KG1 (cell line): ENCODE measurements around the gene PRPF8.

Experiments used
- DNase-seq: peaks from one replicate; lab custom pipeline; 2025; lab: John Stamatoyannopoulos, UW

PRPF8 gene

DNA sequence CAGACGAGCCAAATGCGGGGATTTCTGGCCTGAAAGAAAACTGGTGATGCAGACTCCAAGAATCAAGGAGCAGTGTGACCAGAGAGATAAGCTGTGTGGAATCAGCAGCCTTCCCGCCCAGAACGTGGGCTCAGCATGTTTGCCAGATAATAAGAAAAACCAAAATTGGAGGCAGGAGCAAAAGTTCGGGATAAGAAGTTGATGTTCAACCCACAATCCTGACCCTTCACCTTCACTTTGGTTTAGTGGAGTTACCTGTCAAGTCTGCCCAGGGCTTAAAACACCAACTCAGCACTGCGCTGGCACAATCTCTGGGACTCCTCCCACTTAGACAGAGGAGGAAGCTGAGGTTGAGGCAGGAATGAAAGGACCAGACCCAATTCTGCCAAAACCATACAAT lies 59.1 kb downstream of the PRPF8 start:
- DNase-seq, result no peak

DNA sequence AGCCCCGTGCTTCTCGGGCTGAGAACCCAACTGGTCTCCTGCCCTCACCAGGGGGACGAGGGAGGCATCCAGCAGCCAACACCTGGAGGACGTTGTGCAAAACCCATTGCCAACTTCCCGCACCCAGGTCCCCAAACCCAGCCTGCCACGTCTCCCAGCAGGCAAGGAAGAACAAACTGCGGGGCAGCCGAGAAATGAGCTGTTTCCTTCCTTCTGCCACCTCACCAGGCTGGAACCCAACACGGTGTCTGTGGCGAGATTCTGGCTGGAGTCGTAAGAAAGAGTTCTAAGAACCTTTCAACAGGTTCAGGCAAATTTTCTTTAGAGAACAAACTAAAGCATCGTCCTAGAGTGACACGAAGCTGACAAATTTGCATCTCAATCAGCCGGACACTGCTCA lies 59.6 kb downstream of the PRPF8 start:
- DNase-seq, result no peak

DNA sequence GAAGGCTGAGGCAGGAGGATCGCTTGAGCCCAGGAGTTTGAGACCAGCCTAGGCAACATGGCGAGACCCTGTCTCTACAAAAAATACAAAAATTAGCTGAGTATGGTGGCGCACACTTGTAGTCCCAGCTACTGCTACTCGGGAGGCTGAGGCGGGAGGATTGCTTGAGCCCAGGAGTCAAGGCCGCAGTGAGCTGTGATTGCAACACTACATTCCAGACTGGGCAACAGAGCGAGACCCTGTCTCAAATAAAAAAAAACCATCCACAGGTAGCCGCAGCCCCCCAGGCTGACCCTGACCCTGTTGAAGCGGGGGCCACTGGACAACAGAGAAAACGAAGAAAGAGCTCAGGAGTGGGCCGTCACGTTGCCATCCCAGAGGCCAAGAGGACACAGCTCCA lies 60.0 kb downstream of the PRPF8 start:
- DNase-seq, result no peak

DNA sequence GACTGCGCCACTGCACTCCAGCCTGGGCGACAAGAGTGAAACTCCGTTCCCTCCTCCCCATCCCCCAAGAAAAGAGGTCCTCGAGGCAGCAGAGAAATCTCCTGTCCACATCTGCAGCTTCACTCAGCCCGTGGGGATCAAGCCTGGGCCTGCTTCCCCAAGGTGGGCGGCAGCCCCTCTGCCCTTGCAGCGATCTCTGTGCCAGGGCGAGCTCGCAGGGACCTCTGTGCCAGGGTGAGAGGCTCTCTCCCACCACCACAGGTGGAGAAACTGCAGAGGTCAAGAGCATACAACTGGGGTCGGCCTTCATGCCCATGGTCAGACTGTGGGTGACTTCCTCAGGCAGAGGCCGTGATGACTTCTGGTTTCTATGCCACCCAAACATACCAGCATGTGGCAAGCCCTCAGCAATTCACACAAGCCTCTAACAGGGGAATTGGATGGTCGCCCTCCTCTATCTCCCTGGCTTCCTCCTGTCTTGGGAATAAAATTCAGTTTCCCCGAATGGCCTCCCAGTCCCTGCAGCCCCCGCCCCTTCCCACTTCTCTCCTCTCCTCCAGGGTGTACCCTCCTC lies 61.5 kb downstream of the PRPF8 start:
- no peak for DNase-seq

DNA sequence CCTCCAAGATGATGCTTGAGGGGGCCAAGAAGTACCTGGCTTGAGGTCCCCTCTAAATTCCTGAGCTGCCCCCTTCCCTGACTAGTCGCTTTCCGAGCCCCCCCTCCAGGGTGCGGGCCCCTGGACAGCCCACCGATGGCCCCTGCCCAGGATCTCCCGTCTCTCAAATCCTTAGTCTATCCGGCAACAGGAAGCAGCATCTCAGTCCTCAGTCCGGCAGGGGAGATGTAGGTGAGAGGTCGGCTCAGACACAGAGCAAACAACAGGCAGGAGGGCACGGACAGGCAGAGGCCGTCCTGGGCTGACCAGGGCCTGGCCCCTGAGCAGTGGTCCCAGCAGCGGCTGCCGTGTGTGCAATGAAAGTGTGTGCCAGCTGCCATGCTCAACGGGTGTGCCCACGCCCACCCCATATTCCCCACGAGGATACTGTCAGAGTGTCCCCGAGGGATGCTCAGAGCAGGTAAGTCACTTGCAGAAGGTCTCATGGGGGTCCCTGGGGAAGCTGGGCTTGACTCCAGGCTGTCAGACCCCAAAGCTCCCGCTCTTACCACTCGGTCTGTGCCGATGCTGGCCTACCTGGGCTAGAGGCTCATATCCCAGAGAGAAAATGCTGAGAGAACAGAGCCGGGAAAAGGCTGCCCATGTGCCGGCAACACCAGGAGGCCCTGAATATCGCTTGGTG lies 63.3 kb downstream of the PRPF8 start:
- no peak for DNase-seq

DNA sequence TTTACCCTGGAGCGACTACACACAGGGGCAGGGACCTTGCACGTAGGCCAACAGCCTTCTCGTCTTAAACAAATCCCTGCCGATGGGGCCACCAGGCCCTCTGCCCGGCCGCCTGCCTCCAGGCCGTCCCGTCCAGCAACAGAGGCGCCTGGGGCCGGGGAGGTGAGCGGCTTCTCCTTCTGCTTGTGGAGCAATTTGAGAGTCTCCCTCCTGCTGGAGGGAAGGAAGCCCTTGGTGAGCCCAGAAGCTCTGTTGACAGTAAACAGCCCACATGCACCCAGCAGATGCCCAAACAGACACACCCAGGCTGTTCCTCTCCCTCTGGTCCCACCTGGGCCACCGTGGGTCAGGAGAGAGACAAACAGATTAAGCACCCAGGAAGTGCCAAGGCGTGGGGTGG lies 64.2 kb downstream of the PRPF8 start:
- DNase-seq, result no peak

DNA sequence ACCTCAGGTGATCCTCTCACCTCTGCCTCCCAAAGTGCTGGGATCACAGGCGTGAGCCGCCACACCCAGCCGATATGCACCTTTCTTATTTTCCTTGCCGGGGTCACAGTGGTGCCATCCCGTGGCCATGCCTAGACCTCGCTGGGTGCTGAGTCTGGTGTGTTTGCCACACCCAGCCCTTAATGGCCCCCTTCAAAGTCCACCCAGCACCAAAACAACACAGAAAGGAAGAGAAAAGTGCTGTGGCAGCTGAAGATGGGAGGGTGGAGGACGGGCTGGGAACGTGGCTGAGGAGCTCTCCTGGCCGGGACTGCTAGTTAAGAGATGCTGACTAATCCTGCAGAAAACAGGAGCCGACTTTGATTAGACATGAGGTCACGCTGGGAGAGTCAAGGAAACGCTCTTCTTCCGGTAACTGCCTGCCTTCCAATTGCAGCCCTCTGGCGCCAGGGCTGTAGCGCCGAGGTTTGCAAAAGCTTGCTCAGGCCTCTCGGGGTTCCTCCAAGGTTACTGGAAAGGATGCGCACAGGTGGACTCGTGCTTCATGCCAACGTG lies 67.0 kb downstream of the PRPF8 start:
- no peak for DNase-seq

DNA sequence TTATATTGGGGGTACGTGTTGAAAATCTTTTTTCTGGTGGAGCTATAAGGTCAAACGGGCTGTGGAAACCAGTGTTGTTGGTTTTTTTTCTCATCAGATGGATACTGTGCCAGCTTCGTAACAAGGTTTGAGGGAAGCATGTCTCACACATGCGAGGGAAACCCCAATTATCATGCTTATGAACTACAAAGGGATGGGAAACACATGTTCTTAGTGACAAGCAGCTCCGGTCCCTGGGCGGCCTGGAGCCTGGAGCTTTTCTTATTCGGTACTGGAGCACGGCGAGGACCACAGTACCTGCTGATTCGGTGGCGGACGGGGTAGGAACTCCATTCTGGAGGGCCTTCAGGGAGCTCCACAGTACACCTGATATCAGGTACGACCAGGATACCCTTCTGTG lies 68.6 kb downstream of the PRPF8 start:
- no peak for DNase-seq

DNA sequence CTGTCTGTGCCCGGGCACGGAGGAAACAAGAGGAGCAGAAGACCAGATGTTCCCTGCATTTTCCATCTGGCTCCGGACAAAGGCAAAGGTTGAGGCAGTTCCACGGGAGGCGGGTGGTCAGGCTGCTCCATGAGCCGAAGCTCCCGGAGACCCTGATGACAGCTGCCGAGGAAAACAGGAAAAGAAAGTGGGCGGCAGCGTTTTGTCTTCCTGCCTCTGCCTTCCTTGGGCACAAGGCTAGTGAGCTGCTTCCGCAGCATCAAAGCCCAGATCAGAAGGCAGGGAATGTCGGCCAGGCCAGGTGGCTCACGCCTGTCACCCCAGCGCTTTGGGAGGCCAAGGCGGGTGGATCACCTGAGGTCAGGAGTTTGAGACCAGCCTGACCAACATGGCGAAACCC lies 72.3 kb downstream of the PRPF8 start:
- DNase-seq, result no peak

DNA sequence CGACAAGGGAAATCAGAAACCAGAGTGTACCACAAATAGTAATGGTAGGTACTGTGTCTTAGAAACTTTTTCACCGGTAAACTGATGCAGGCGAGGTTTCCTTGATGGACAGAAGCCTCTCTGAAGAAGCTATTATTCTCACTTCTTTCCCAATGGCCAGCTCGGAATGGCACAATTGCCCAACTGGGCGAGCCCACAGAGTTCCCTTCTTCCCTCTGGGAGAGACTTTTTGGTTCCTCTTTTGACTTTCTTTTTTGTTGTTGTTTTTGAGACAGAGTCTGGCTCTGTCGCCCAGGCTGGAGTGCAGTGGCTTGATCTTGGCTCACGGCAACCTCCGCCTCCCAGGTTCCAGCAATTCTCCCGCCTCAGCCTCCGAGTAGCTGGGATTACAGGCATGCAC lies 73.0 kb downstream of the PRPF8 start:
- DNase-seq, result no peak

DNA sequence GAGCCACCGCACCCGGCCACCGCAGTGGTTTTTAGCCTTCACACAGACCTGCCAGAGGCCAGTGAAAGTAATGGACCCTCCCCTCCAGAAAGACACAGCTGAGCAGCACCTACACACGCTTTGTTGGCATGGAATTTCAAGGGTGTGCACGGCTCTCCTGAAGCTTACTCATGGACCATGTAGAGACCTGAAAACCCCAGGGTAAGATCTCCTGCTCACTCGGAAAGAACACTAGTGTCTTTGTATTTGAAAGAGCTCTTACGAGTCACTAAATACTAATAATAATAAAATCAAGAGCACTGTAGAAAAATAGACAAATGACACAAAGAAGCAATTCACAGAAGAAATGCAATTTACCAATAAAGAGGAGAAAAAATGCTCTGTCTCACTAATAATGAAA lies 76.0 kb downstream of the PRPF8 start:
- no peak for DNase-seq

DNA sequence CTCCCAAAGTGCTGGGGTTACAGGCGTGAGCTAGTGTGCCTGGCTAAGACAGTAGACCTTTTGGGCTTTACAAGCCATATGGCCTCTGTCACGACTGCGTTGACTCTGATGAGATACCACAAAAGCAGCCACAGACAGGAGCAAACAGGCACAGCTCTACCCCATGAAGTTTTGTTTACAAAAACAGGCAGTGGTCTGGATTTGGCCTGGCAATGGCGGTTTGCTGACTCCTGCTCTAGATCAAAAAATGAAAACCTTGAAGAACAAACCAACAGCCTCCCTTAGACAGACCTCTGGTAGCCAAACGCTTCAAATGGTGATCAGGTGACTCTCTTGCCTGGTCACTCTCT lies 76.7 kb downstream of the PRPF8 start:
- DNase-seq, result no peak

DNA sequence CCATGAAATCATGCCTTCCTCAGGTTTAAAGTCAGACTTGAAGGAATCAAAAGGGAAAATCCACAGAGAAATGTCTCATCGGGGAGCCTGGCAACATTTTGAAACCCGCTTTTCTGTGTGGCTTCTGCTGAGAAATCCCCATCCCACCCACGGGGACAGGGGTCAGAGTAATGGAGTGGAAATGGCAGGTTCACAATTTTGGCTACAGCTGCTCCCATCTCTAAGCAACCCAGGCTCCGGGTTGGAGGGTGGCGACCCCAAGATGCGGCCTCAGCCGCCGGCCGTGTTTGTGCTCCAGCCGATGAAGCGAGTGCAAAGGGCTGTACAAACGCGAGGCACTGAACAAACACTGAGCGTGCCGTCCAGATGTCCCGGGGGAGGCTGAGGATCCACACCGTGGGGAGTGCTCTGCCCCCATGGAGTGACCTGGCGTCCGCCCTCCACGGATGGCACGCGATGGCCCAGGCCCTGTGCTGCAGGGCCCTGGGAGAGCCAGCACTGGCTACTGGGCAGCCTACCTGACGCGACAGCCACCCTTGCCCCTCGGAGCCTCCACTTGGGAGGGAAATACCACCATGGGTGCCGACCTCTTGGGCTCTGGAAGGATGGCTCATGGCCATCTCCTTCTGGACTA lies 78.2 kb downstream of the PRPF8 start:
- no peak for DNase-seq

DNA sequence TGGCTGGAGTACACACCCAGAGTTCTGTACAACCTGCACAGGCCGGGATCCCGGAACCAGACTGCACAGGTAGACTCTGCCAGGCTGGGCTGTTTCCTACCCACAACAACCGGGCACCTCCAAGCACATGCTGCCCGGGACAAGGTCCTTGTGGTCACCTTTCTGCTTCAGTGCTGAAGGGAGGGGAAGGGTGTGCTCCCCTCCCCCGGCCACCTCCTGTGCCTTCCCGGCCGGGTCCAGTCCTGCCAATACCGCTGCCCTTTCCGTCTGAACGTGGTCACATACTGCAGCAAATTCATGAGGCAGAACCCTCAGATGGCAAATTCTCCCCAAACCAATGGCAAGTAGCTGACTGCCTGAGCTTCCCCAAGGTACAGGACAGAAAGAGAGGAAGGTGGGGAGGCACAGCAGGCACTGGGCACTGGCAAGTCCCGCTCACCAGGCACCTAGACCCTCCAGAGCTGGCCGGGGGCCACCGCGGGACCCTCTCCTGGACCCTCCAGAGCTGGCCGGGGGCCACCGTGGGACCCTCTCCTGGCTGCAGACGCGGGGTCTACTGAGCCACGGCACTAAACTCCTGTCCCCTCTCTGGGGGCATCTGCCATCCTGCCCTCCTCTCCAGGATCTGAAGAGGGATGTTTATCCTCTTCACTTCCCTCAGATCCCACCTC lies 78.9 kb downstream of the PRPF8 start:
- DNase-seq, result no peak

DNA sequence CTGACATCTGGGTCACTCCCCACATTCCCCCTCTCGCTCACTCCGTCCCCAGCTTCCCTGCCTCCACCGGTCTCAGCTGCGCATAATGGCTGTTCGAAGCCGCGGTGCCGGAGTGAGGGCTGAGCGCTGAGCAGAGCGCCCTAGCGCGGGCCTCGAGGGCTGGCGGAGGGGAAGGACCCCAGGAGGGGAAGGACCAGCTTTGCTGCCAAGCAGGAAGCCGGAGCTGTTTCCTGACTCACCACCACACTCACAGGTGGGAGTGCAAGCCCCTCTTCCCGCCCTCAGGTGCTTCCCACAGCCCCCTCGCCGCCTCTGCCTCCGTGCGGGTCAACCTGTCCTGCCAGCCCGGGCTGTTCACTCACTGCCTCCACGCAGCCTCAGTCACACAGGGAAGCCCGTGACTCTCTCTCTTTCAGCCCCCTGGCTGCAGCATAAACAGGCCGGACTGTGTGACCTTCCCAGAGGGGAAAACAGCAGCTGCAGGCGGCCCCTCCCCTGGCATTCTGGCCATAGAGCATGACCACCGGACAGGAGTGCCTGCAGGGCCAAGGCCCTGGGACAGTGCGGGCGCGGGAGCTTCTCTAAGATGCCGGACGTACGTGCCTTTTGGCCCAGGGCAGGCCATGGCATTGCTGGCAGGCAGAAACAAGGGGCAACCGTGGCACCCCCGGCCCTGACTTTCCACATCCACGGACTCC lies 79.7 kb downstream of the PRPF8 start:
- DNase-seq, result no peak

DNA sequence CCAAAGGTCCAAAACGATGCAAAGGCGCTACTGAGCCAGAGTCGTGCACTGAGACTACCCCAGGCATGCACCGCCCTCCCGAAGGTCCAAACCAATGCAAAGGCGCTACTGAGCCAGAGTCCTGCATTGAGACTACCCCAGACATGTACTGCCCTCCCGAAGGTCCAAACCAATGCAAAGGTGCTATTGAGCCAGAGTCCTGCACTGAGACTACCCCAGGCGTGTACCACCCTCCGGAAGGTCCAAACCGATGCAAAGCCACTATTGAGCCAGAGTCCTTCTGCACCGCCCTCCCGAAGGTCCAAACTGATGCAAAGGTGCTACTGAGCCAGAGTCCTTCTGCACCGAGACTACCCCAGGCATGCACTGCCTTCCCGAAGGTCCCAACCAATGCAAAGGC lies 83.1 kb downstream of the PRPF8 start:
- no peak for DNase-seq
